WTC11 (cell line): ENCODE measurements around the gene SP2. TPM values are rescaled to one million over a fixed set of nuclear protein-coding genes. Genes with fewer than 3 reads are reported as not detected.

Experiments
- ATAC-seq: fragments of 200-7000 bp; cut with Tn5 transposase; 2 replicates; pipeline ENCODE4 v1.10.0; 2021; ENCODE audit warnings: mild to moderate bottlenecking, moderate library complexity
- CTCF ChIA-PET: fragments of 300-600 bp; sonication (Branson Sonifier 250); formaldehyde crosslinking; loops from one replicate; lab custom pipeline; 2021; ENCODE audit warnings: antibody characterized with exemption; lab: Charles Lee
- POLR2A ChIA-PET: fragments of 350-600 bp; sonication (Branson Sonifier 250); formaldehyde crosslinking; loops from one replicate; lab custom pipeline; 2021; ENCODE audit warnings: antibody characterized with exemption; lab: Charles Lee
- DNase-seq: peaks from one replicate; pipeline ENCODE4 v3.0.0; 2021; ENCODE audit warnings: low spot score
- H3K27ac Mint-ChIP-seq: 2 replicates; pipeline ENCODE4 v1.8.0; 2021; ENCODE audit warnings: mixed read lengths
- H3K27me3 Mint-ChIP-seq: 2 replicates; pipeline ENCODE4 v1.8.0; 2021; ENCODE audit warnings: low read depth, mild to moderate bottlenecking, moderate library complexity, mixed read lengths
- H3K36me3 Mint-ChIP-seq: 2 replicates; pipeline ENCODE4 v1.8.0; 2021; ENCODE audit warnings: mixed read lengths
- H3K4me1 Mint-ChIP-seq: 2 replicates; pipeline ENCODE4 v1.8.0; 2022; ENCODE audit warnings: mixed read lengths
- H3K4me3 Mint-ChIP-seq: 2 replicates; pipeline ENCODE4 v1.8.0; 2021; ENCODE audit warnings: mild to moderate bottlenecking, moderate library complexity, mixed read lengths
- H3K9me3 Mint-ChIP-seq: 2 replicates; pipeline ENCODE4 v1.8.0; 2021; ENCODE audit warnings: mixed read lengths
- CREM ChIP-seq: sonication (generic); formaldehyde crosslinking; IDR thresholded peaks from 2 replicates; pipeline ENCODE4 v1.8.1; 2022; ENCODE audit warnings: mild to moderate bottlenecking, missing genetic modification reagents, moderate library complexity
- CTCF ChIP-seq: fragments of 200-600 bp; IDR thresholded peaks from 2 replicates; pipeline ENCODE4 v1.8.0; 2022; ENCODE audit warnings: antibody characterized with exemption
- ETV6 ChIP-seq: sonication (generic); formaldehyde crosslinking; IDR thresholded peaks from 2 replicates; pipeline ENCODE4 v1.8.1; 2022; ENCODE audit warnings: mild to moderate bottlenecking, missing genetic modification reagents
- FOXJ3 ChIP-seq: sonication (generic); formaldehyde crosslinking; IDR thresholded peaks from 2 replicates; pipeline ENCODE4 v1.9.0; 2021; ENCODE audit warnings: missing genetic modification reagents, mild to moderate bottlenecking, borderline replicate concordance
- JAZF1 ChIP-seq: fragments of 250-450 bp; sonication (Bioruptor Pico); IDR thresholded peaks from 2 replicates; pipeline ENCODE4 v1.9.0; 2021; ENCODE audit warnings: moderate library complexity, mild to moderate bottlenecking, inconsistent platforms
- PRDM15 ChIP-seq: sonication (generic); formaldehyde crosslinking; IDR thresholded peaks from 2 replicates; pipeline ENCODE4 v1.8.0; 2022; ENCODE audit warnings: missing genetic modification reagents
- STAT6 ChIP-seq: sonication (generic); formaldehyde crosslinking; conservative IDR thresholded peaks from 2 replicates; pipeline ENCODE4 v1.8.1; 2023; ENCODE audit warnings: mild to moderate bottlenecking, low read depth, missing genetic modification reagents, moderate library complexity
- TP53 ChIP-seq: sonication (generic); formaldehyde crosslinking; IDR thresholded peaks from 2 replicates; pipeline ENCODE4 v1.8.1; 2023; ENCODE audit warnings: mild to moderate bottlenecking, missing genetic modification reagents
- ZNF138 ChIP-seq: sonication (generic); formaldehyde crosslinking; conservative IDR thresholded peaks from 2 replicates; pipeline ENCODE4 v1.8.1; 2022; ENCODE audit warnings: mild to moderate bottlenecking, moderate library complexity, missing genetic modification reagents
- ZNF232 ChIP-seq: sonication (generic); formaldehyde crosslinking; IDR thresholded peaks from 2 replicates; pipeline ENCODE4 v1.8.0; 2022; ENCODE audit warnings: mild to moderate bottlenecking, missing genetic modification reagents
- ZNF425 ChIP-seq: fragments of 250-450 bp; sonication (Bioruptor Pico); conservative IDR thresholded peaks from 2 replicates; pipeline ENCODE4 v1.9.0; 2021; ENCODE audit warnings: mild to moderate bottlenecking
- total RNA-seq: library from RNA; stranded (reverse); gene quantifications from 3 replicates; pipeline ENCODE4 v1.2.3, GENCODE V29; 2021

SP2 gene
- total RNA-seq, 1 experiment from 2014 or later, result 9.9 TPM

- peaks cover 20% of the 10 kb centered on the region for H3K27me3 Mint-ChIP-seq
- POLR2A ChIA-PET, result no interaction called here
Measured at GRCh38 chr17:47879776-47880454, 16.1 kb upstream of the SP2 start.

GRCh38 chr17:47882247-47882646 is 13.8 kb upstream of the SP2 start:
- Mint-ChIP-seq H3K27me3 (peaks cover 14% of the 10 kb centered on the region), H3K9me3 (no peaks in the 10 kb centered on the region), H3K4me1 (peaks cover 32% of the 10 kb centered on the region), H3K36me3 (no peaks in the 10 kb centered on the region), H3K4me3 (no peak overlapping the region), H3K27ac (no peak overlapping the region)
- ChIA-PET POLR2A (interaction anchor here (1.5 kb wide), 1 partner anchor 31 kb away, joined by 3 read pairs; the partner anchor contains the start of gene SP6), CTCF (interaction anchor here (1.2 to 18.5 kb wide), 5 partner anchors 8 to 65 kb away, joined by 3 to 1122 read pairs (median 5); partner anchors contain the start of genes SCRN2 and SP6)
- no peak for TF ChIP-seq TP53 (CRISPR knock-in tag)
- no peak for TF ChIP-seq ZNF138 (CRISPR knock-in tag)
- no peak for TF ChIP-seq ZNF232 (CRISPR knock-in tag)
- no peak for TF ChIP-seq ETV6 (CRISPR knock-in tag)
- TF ChIP-seq FOXJ3 (CRISPR knock-in tag), result no peak
- no peak for TF ChIP-seq ZNF425
- no peak for TF ChIP-seq CTCF
- TF ChIP-seq JAZF1 (CRISPR knock-in tag), result no peak
- TF ChIP-seq CREM, result no peak
- TF ChIP-seq PRDM15 (CRISPR knock-in tag), result no peak
- DNase-seq (no peak), ATAC-seq (no peak)

More at GRCh38 chr17:47879776-47880454, 16.1 kb upstream of the SP2 start:
- H3K9me3 Mint-ChIP-seq, result no peaks in the 10 kb centered on the region
- ATAC-seq (no peak), DNase-seq (no peak)
- H3K4me3 Mint-ChIP-seq, result no peak overlapping the region
- CTCF ChIA-PET, result interaction anchor here (0.6 to 18.5 kb wide), 3 partner anchors 10 to 139 kb away, joined by 4 to 1122 read pairs (median 15); partner anchors contain the start of genes SCRN2 and SP6
- TF ChIP-seq STAT6 (CRISPR knock-in tag), result no peak
- peaks cover 34% of the 10 kb centered on the region for H3K4me1 Mint-ChIP-seq
- H3K36me3 Mint-ChIP-seq, result no peaks in the 10 kb centered on the region
- H3K27ac Mint-ChIP-seq, result no peak overlapping the region
